NCI-H748 treated with DMSO at 0.1 percent for 48 hours (cell line): ENCODE data around the gene DCTN4.

Experiments used
- DNase-seq: peaks from one replicate; lab custom pipeline; 2025; lab: John Stamatoyannopoulos, UW

Gene DCTN4

GRCh38 chr5:150738862-150739261 is 20.0 kb downstream of the DCTN4 start:
- no peak for DNase-seq

GRCh38 chr5:150734579-150735384 is 24.0 kb downstream of the DCTN4 start:
- no peak for DNase-seq

GRCh38 chr5:150731669-150732242 is 27.1 kb downstream of the DCTN4 start:
- DNase-seq, result no peak

GRCh38 chr5:150729859-150730258 is 29.0 kb downstream of the DCTN4 start:
- no peak for DNase-seq

GRCh38 chr5:150723845-150724244 is 35.0 kb downstream of the DCTN4 start:
- no peak for DNase-seq

- DNase-seq, result no peak
Observed at GRCh38 chr5:150710165-150710564, 48.7 kb downstream of the DCTN4 start.

GRCh38 chr5:150706776-150707390 is 51.9 kb downstream of the DCTN4 start:
- DNase-seq, result no peak

GRCh38 chr5:150703762-150704161 is 55.1 kb downstream of the DCTN4 start:
- DNase-seq, result no peak

- DNase-seq, result peak; percentile 84
Observed at GRCh38 chr5:150700594-150701377, 58.0 kb downstream of the DCTN4 start, which contains the start of gene RBM22. RBM22 (minus strand) TSS chr5:150701062; CDS start chr5:150700985, 77 bp downstream.

GRCh38 chr5:150700246-150700593 is 58.6 kb downstream of the DCTN4 start:
- DNase-seq, result no peak

GRCh38 chr5:150694612-150695011 is 64.2 kb downstream of the DCTN4 start:
- DNase-seq, result no peak

- no peak for DNase-seq
Observed at GRCh38 chr5:150692276-150692675, 66.5 kb downstream of the DCTN4 start.

- no peak for DNase-seq
Observed at GRCh38 chr5:150690760-150691159, 68.1 kb downstream of the DCTN4 start.

GRCh38 chr5:150689120-150689519 is 69.7 kb downstream of the DCTN4 start:
- DNase-seq, result no peak

GRCh38 chr5:150676578-150676977 is 82.2 kb downstream of the DCTN4 start:
- DNase-seq, result no peak

- DNase-seq, result no peak
Observed at GRCh38 chr5:150675069-150675468, 83.7 kb downstream of the DCTN4 start.

- DNase-seq, result no peak
Observed at GRCh38 chr5:150674341-150674821, 84.4 kb downstream of the DCTN4 start.

GRCh38 chr5:150672884-150673275 is 85.9 kb downstream of the DCTN4 start:
- DNase-seq, result no peak

GRCh38 chr5:150672237-150672883 is 86.5 kb downstream of the DCTN4 start:
- no peak for DNase-seq

GRCh38 chr5:150671509-150672236 is 87.1 kb downstream of the DCTN4 start:
- DNase-seq, result no peak

- no peak for DNase-seq
Observed at GRCh38 chr5:150670948-150671310, 87.9 kb downstream of the DCTN4 start.
